SK-N-SH treated with all-trans-retinoic acid at 6 μM for 48 hours (cell line): ENCODE data around the gene LYST.

ENCODE experiments used
- ARNTL ChIP-seq: fragments of 450-650 bp; formaldehyde crosslinking; IDR thresholded peaks from 2 replicates; pipeline ENCODE4 v1.5.0; 2020; ENCODE audit warnings: low read depth, mild to moderate bottlenecking, moderate library complexity, borderline replicate concordance
- BACH2 ChIP-seq: fragments of 250-450 bp; sonication (Bioruptor Pico); IDR thresholded peaks from 2 replicates; pipeline ENCODE4 v1.9.0; 2021; ENCODE audit warnings: mild to moderate bottlenecking, borderline replicate concordance
- CREB5 ChIP-seq: fragments of 250-450 bp; sonication (Bioruptor Pico); IDR thresholded peaks from 2 replicates; pipeline ENCODE4 v1.5.1; 2020; ENCODE audit warnings: low read depth, mild to moderate bottlenecking, moderate library complexity
- CSRNP3 ChIP-seq: fragments of 250-450 bp; sonication (Bioruptor Pico); IDR thresholded peaks from 2 replicates; pipeline ENCODE4 v1.5.1; 2021; ENCODE audit warnings: mild to moderate bottlenecking, moderate library complexity
- PATZ1 ChIP-seq: fragments of 250-450 bp; sonication (Bioruptor Pico); IDR thresholded peaks from 2 replicates; pipeline ENCODE4 v1.8.0; 2020; ENCODE audit warnings: mild to moderate bottlenecking, moderate library complexity, borderline replicate concordance
- PPARA ChIP-seq: fragments of 250-450 bp; sonication (Bioruptor Pico); IDR thresholded peaks from 2 replicates; pipeline ENCODE4 v1.5.0; 2020; ENCODE audit warnings: mild to moderate bottlenecking, borderline replicate concordance
- RARB ChIP-seq: fragments of 250-450 bp; sonication (Bioruptor Pico); IDR thresholded peaks from 2 replicates; pipeline ENCODE4 v1.8.0; 2021; ENCODE audit warnings: mild to moderate bottlenecking, moderate library complexity
- SNAI2 ChIP-seq: fragments of 250-450 bp; sonication (Bioruptor Pico); IDR thresholded peaks from 2 replicates; pipeline ENCODE4 v1.5.0; 2020; ENCODE audit warnings: mild to moderate bottlenecking, moderate library complexity
- TOX ChIP-seq: fragments of 250-450 bp; sonication (Bioruptor Pico); IDR thresholded peaks from 2 replicates; pipeline ENCODE4 v1.8.0; 2021; ENCODE audit warnings: mild to moderate bottlenecking, moderate library complexity, borderline replicate concordance
- ZC3H10 ChIP-seq: fragments of 250-450 bp; sonication (Bioruptor Pico); IDR thresholded peaks from 2 replicates; pipeline ENCODE4 v1.5.1; 2021; ENCODE audit warnings: mild to moderate bottlenecking, moderate library complexity
- ZFP30 ChIP-seq: fragments of 450-650 bp; formaldehyde crosslinking; IDR thresholded peaks from 2 replicates; pipeline ENCODE4 v1.5.0; 2022; ENCODE audit warnings: mild to moderate bottlenecking, moderate library complexity
- ZNF70 ChIP-seq: fragments of 450-650 bp; formaldehyde crosslinking; IDR thresholded peaks from 2 replicates; pipeline ENCODE4 v1.5.0; 2020; ENCODE audit warnings: mild to moderate bottlenecking, moderate library complexity
- ZNF8 ChIP-seq: fragments of 450-650 bp; formaldehyde crosslinking; IDR thresholded peaks from 2 replicates; pipeline ENCODE4 v1.5.0; 2020; ENCODE audit warnings: mild to moderate bottlenecking, moderate library complexity

GRCh38 chr1:235874261-235874660 lies 7.6 kb upstream of the LYST start:
- TF ChIP-seq PATZ1 (CRISPR knock-in tag), result no peak
- TF ChIP-seq ZC3H10 (CRISPR knock-in tag), result no peak
- TF ChIP-seq PPARA (CRISPR knock-in tag), result no peak
- TF ChIP-seq CREB5 (CRISPR knock-in tag), result no peak
- TF ChIP-seq CSRNP3 (CRISPR knock-in tag), result no peak
- no peak for TF ChIP-seq TOX (CRISPR knock-in tag)
- no peak for TF ChIP-seq SNAI2 (CRISPR knock-in tag)
- no peak for TF ChIP-seq RARB (CRISPR knock-in tag)
- no peak for TF ChIP-seq ZNF8 (CRISPR knock-in tag)
- TF ChIP-seq ZNF70 (CRISPR knock-in tag), result no peak
- TF ChIP-seq ZFP30, result no peak
- no peak for TF ChIP-seq ARNTL
- TF ChIP-seq BACH2 (CRISPR knock-in tag), result no peak
